GM19467 (cell line): ENCODE results near the gene LSMEM2.
"Not testable (repeated sequence)": the region's sequence is repeated elsewhere in the genome, so short reads cannot be mapped to it uniquely, and the experiment has no call there.

Experiments
- ATAC-seq: cut with Tn5 transposase; IDR thresholded peaks from one replicate; pipeline ENCODE4 v1.9.1; 2021; ENCODE audit warnings: mild to moderate bottlenecking, moderate library complexity; ENCODE audit not compliant: unreplicated experiment

LSMEM2 gene

GRCh38 chr3:50245831-50246516 lies 32.9 kb upstream of the LSMEM2 start:
- peak; percentile 62 for ATAC-seq

GRCh38 chr3:50246517-50246954 lies 32.4 kb upstream of the LSMEM2 start:
- peak; percentile 23 for ATAC-seq

GRCh38 chr3:50248387-50248786 lies 30.5 kb upstream of the LSMEM2 start:
- no peak for ATAC-seq

GRCh38 chr3:50249457-50249856 lies 29.4 kb upstream of the LSMEM2 start:
- ATAC-seq = no peak

GRCh38 chr3:50250514-50250913 lies 28.4 kb upstream of the LSMEM2 start:
- no peak for ATAC-seq

- no peak for ATAC-seq
These were observed 27.7 kb upstream of the LSMEM2 start for GRCh38 chr3:50251220-50251619.

GRCh38 chr3:50254577-50255250 lies 24.2 kb upstream of the LSMEM2 start:
- no peak for ATAC-seq

GRCh38 chr3:50255251-50255615 lies 23.7 kb upstream of the LSMEM2 start:
- no peak for ATAC-seq

GRCh38 chr3:50256978-50257890 lies 21.7 kb upstream of the LSMEM2 start:
- no peak for ATAC-seq

GRCh38 chr3:50258029-50258680 lies 20.7 kb upstream of the LSMEM2 start:
- ATAC-seq = no peak

GRCh38 chr3:50258979-50259378 lies 19.9 kb upstream of the LSMEM2 start:
- ATAC-seq = no peak

GRCh38 chr3:50259432-50260026 lies 19.4 kb upstream of the LSMEM2 start:
- no peak for ATAC-seq

GRCh38 chr3:50260027-50260941 lies 18.6 kb upstream of the LSMEM2 start:
- ATAC-seq = peak; percentile 79

- ATAC-seq = no peak
These were observed 17.9 kb upstream of the LSMEM2 start for GRCh38 chr3:50260942-50261441.

- ATAC-seq = no peak
These were observed 17.4 kb upstream of the LSMEM2 start for GRCh38 chr3:50261505-50261904.

GRCh38 chr3:50262200-50262599 lies 16.7 kb upstream of the LSMEM2 start:
- ATAC-seq = not testable (repeated sequence)

- no peak for ATAC-seq
These were observed 16.1 kb upstream of the LSMEM2 start for GRCh38 chr3:50262778-50263177.

GRCh38 chr3:50263478-50264382 lies 15.2 kb upstream of the LSMEM2 start:
- ATAC-seq = no peak
